Naive thymus-derived CD8-positive, alpha-beta T cell (primary cell): ENCODE data around the gene SNTB2. TPM values are rescaled to one million over a fixed set of nuclear protein-coding genes. Genes with fewer than 3 reads are reported as not detected.

Experiments used
- ATAC-seq, 2 donors: fragments of 150-1000 bp; cut with Tn5 transposase in 1 of 2; sonication (Bioruptor Pico), chemical (Tn5 transposase) in 1 of 2; 1 replicate in 1 of 2; 2 replicates in 1 of 2; pipeline ENCODE4 v1.10.0; 2021; ENCODE audit warnings: mild to moderate bottlenecking in 2 of 2, moderate library complexity in 2 of 2
- POLR2A ChIA-PET: fragments of 350-600 bp; sonication (Branson Sonifier 250); formaldehyde crosslinking; loops from one replicate; lab custom pipeline; 2021; ENCODE audit warnings: antibody characterized with exemption; lab: Charles Lee
- DNase-seq, 10 donors: peaks; one replicate each; pipeline versions ENCODE4 v3.0.0 to v3.0.0-alpha.2; 2020 to 2022
- H3K27ac Mint-ChIP-seq, 10 donors: one replicate each; pipeline ENCODE4 v1.8.0; 2020 to 2022; ENCODE audit warnings: mild to moderate bottlenecking in 10 of 10, mixed read lengths in 10 of 10, moderate library complexity in 4 of 10, inconsistent platforms in 1 of 10
- H3K27me3 Mint-ChIP-seq, 5 donors: one replicate each; pipeline ENCODE4 v1.8.0; 2021 to 2022; ENCODE audit warnings: mixed read lengths in 5 of 5
- H3K36me3 Mint-ChIP-seq, 3 donors: one replicate each; pipeline ENCODE4 v1.8.0; 2020 to 2022; ENCODE audit warnings: mixed read lengths in 3 of 3, mild to moderate bottlenecking in 2 of 3, inconsistent platforms in 1 of 3
- H3K4me1 Mint-ChIP-seq, 4 donors: one replicate each; pipeline ENCODE4 v1.8.0; 2021 to 2022; ENCODE audit warnings: mixed read lengths in 4 of 4
- H3K4me3 Mint-ChIP-seq, 10 donors: one replicate each; pipeline ENCODE4 v1.8.0; 2020 to 2022; ENCODE audit warnings: mild to moderate bottlenecking in 10 of 10, mixed read lengths in 10 of 10, moderate library complexity in 6 of 10, inconsistent platforms in 1 of 10
- H3K9me3 Mint-ChIP-seq, 9 donors: one replicate each; pipeline ENCODE4 v1.8.0; 2020 to 2022; ENCODE audit warnings: mixed read lengths in 9 of 9, mild to moderate bottlenecking in 3 of 9, inconsistent platforms in 1 of 9, moderate library complexity in 1 of 9
- polyA plus RNA-seq, 3 donors: library from polyadenylated mRNA; unstranded; fragments of 300-500 nt; fragmentation: Illumina TruSeq; gene quantifications; one replicate each; pipeline ENCODE4 v1.2.3, GENCODE V29; 2021
- total RNA-seq, 8 experiments: library from RNA in 2 of 8; stranded (reverse) in 2 of 8; gene quantifications; one replicate each; pipeline ENCODE4 v1.2.3 and lab custom pipeline; 2021 to 2026

SNTB2 gene
- total and polyA plus RNA-seq, 5 experiments from 2014 or later, result 3.7 to 15.0 (median 11.0) TPM

DNA sequence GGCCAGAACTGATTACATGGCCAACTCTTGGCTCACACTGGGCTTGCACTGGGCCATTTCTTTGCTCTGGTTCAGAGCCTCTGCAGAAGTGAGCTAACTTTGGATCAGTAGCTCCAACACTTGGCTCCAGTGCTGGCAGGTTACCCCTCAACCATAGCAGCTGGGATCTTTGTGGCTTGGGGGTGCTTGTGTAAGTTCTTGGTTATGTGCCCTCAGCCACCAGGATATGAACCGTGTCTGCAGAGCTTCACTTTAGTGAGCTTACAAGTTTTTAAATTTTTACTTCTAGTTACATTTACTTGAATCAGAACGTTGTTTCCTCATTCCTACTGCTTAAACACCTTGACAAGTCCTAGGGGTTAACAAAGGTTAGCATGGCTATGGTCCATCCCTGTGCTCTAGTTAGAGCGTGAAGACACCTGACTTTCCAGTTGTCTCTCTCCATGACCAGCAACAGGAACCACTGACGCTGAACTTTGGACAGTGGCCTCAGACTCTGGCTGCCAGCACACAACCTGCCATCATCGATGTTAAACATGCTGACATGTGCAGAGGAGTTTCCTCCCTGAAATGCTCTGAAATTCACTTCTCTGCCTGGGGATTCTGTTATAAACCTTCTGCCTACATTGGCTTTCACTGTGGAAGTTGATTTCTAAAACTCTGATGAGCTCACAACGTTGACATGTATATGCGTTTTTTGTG is 139.4 kb downstream of the SNTB2 start:
- peak overlapping the region in 8 of 10 donors; percentile 16 to 80 (median 61) for H3K27ac Mint-ChIP-seq
- peaks cover 13 to 55% (median 48%) of the 10 kb centered on the region in 4 donors for H3K4me1 Mint-ChIP-seq
- POLR2A ChIA-PET, result interaction anchor here (0.8 to 5.8 kb wide), 5 partner anchors 9 to 14 kb away, joined by 4 to 31 read pairs (median 5); no protein-coding TSS in a partner anchor
- H3K27me3 Mint-ChIP-seq, result no peaks in the 10 kb centered on the region
- DNase-seq, result no peak
- H3K9me3 Mint-ChIP-seq, result no peaks in the 10 kb centered on the region
- ATAC-seq, result no peak
- H3K4me3 Mint-ChIP-seq, result peak overlapping the region in 8 of 10 donors; percentile 19 to 68 (median 30)
- peaks cover 0 to 64% (median 2%) of the 10 kb centered on the region in 3 donors for H3K36me3 Mint-ChIP-seq

GRCh38 chr16:69327585-69328310 is 140.8 kb downstream of the SNTB2 start:
- H3K27me3 Mint-ChIP-seq, result no peaks in the 10 kb centered on the region
- ATAC-seq, result no peak
- POLR2A ChIA-PET, result interaction anchor here (2.3 to 5.8 kb wide), 3 partner anchors 9 to 12 kb away, joined by 9 to 47 read pairs (median 31); partner anchors contain the start of genes COG8 and NIP7
- peak overlapping the region in 7 of 10 donors; percentile 20 to 66 (median 50) for H3K27ac Mint-ChIP-seq
- peak overlapping the region in 8 of 10 donors; percentile 8 to 87 (median 69) for H3K4me3 Mint-ChIP-seq
- H3K36me3 Mint-ChIP-seq, result peaks cover 0 to 60% (median 2%) of the 10 kb centered on the region in 3 donors
- no peaks in the 10 kb centered on the region for H3K9me3 Mint-ChIP-seq
- peaks cover 10 to 51% (median 46%) of the 10 kb centered on the region in 4 donors for H3K4me1 Mint-ChIP-seq
- DNase-seq, result no peak

GRCh38 chr16:69328854-69329316 is 141.9 kb downstream of the SNTB2 start:
- peak overlapping the region; percentile 70 to 87 (median 76) for H3K4me3 Mint-ChIP-seq
- ATAC-seq (no peak), DNase-seq (no peak)
- H3K36me3 Mint-ChIP-seq, result peaks cover 0 to 57% (median 2%) of the 10 kb centered on the region in 3 donors
- H3K9me3 Mint-ChIP-seq, result no peaks in the 10 kb centered on the region
- peaks cover 10 to 58% (median 48%) of the 10 kb centered on the region in 4 donors for H3K4me1 Mint-ChIP-seq
- H3K27me3 Mint-ChIP-seq, result no peaks in the 10 kb centered on the region
- POLR2A ChIA-PET, result interaction anchor here (0.5 to 5.8 kb wide), 9 partner anchors 8 to 150 kb away, joined by 4 to 47 read pairs (median 9); partner anchors contain the start of genes COG8, NIP7, SNTB2 and TERF2
- peak overlapping the region in 9 of 10 donors; percentile 19 to 82 (median 51) for H3K27ac Mint-ChIP-seq

GRCh38 chr16:69329369-69330285 is 142.7 kb downstream of the SNTB2 start:
- no peaks in the 10 kb centered on the region for H3K27me3 Mint-ChIP-seq
- ATAC-seq, result peak in 1 of 2 donors; percentile 67

DNA sequence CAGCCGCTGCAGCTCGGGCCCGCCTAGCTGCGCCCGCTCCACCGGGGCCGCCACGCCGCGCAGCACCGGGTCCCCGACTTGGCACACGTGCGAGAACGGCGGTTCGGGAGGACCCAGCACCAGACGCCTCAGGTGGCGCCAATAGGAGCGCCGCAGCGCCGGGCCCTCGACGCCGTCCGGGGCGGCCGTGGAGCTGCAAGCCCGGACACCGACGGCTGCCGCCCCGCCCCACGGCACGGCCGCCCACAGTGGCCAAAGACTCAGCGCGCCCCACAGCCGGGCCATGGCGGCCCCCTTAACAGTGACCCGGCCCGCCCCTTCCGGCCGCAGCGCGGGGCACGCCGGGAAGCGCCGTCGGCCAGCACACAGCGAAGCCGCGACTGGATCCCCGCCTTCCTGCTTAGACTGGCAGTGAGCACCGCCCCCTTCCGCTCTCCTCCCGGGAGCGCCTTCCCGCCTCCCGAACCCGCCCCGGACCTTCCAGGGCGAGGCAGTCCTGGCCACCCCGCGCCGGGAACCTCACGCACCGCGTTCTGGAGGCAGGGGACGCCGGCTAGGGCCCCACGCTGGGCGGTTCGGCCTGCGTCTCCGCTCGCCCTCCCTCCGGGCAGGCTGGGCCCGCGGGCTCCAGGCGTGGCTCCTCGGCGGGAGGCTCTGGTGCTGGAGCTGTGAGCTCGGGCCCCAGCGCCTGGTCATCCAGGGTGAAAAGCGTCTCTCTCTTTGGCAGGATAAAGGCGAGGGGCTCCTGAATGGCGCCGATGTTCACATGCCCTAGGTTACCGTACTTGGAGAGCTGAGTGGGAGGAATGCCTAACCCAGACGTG is 143.5 kb downstream of the SNTB2 start, which contains the start of gene PDF:
Gene PDF, minus strand, starts transcription at position 303 of the 824 bp plus-strand sequence. Its CDS starts 18 bp downstream, at position 285.
- no peaks in the 10 kb centered on the region for H3K9me3 Mint-ChIP-seq
- peaks cover 9 to 61% (median 41%) of the 10 kb centered on the region in 4 donors for H3K4me1 Mint-ChIP-seq
- H3K27me3 Mint-ChIP-seq, result no peaks in the 10 kb centered on the region
- peaks cover 0 to 57% (median 2%) of the 10 kb centered on the region in 3 donors for H3K36me3 Mint-ChIP-seq
- ATAC-seq (peak; percentile 94 to 95), DNase-seq (peak; percentile 58 to 86 (median 77))
- peak within 1 kb of the TSS; percentile 71 to 87 (median 78) for H3K4me3 Mint-ChIP-seq
- POLR2A ChIA-PET, result interaction anchor here (1.1 to 5.8 kb wide), 9 partner anchors 9 to 143 kb away, joined by 3 to 47 read pairs (median 8); partner anchors contain the start of genes COG8, NIP7 and SNTB2
- H3K27ac Mint-ChIP-seq, result peak within 1 kb of the TSS; percentile 37 to 87 (median 77)

More at GRCh38 chr16:69329369-69330285, 142.7 kb downstream of the SNTB2 start:
- Mint-ChIP-seq H3K4me1 (peaks cover 9 to 57% (median 46%) of the 10 kb centered on the region in 4 donors), H3K27ac (peak overlapping the region in 9 of 10 donors; percentile 14 to 87 (median 51)), H3K36me3 (peaks cover 0 to 56% (median 2%) of the 10 kb centered on the region in 3 donors), H3K9me3 (no peaks in the 10 kb centered on the region), H3K4me3 (peak overlapping the region; percentile 70 to 87 (median 76))
- peak in 5 of 10 donors; percentile 22 to 46 (median 38) for DNase-seq
- POLR2A ChIA-PET, result interaction anchor here (0.5 to 5.8 kb wide), 10 partner anchors 8 to 151 kb away, joined by 3 to 47 read pairs (median 7); partner anchors contain the start of genes COG8, NIP7, SNTB2 and TERF2

- no peak for ATAC-seq
- no peak overlapping the region for H3K4me3 Mint-ChIP-seq
- H3K4me1 Mint-ChIP-seq, result peaks cover 10 to 60% (median 41%) of the 10 kb centered on the region in 4 donors
- peaks cover 4 to 49% (median 4%) of the 10 kb centered on the region in 3 donors for H3K36me3 Mint-ChIP-seq
- no peaks in the 10 kb centered on the region for H3K27me3 Mint-ChIP-seq
- H3K9me3 Mint-ChIP-seq, result no peaks in the 10 kb centered on the region
- POLR2A ChIA-PET, result interaction anchor here (0.6 to 1.4 kb wide), 2 partner anchors 11 to 257 kb away, joined by 3 to 4 read pairs; no protein-coding TSS in a partner anchor
- H3K27ac Mint-ChIP-seq, result peak overlapping the region in 1 of 10 donors; percentile 20
- DNase-seq, result no peak
Observed at GRCh38 chr16:69334696-69335095, 147.7 kb downstream of the SNTB2 start.

DNA sequence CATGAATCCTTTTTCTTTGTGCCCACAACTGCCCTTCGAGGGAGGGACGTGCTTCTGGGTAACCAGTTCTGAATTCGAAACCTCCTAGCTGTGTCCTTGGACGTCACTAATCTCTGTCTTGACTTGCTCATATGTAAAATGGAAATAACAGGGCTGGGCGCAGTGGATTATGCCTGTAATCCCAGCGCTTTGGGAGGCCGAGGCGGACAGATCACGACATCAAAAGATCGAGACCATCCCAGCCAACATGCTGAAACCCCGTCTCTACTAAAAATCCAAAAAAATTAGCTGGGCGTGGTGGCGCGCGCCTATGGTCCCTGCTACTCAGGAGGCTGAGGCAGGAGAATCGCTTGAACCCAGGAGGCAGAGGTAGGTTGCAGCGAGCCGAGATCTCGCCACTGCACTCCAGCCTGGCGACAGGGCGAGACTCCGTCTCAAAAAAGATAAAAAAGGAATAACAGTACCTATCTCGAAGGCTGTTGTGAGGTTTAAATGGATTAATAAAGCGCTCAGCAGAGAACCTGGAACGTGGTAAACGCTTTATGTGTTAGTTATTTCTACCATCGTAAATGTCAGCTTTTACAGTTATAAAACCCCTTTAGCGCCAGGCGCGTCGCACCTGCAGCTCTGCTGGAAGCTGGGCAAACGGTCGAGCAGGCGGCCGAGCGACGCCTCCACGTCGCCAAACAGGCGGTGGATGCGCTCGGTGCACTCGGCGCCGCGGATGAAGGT is 151.8 kb downstream of the SNTB2 start:
- POLR2A ChIA-PET, result interaction anchor here (0.9 to 3.4 kb wide), 5 partner anchors 10 to 206 kb away, joined by 3 to 47 read pairs (median 5); partner anchors contain the start of genes CHTF8, PDF, UTP4 and VPS4A
- Mint-ChIP-seq H3K27me3 (no peaks in the 10 kb centered on the region), H3K9me3 (no peaks in the 10 kb centered on the region), H3K27ac (peak overlapping the region; percentile 89 to 100 (median 96)), H3K4me3 (peak overlapping the region; percentile 98 to 100 (median 100)), H3K4me1 (peaks cover 19 to 71% (median 56%) of the 10 kb centered on the region in 4 donors), H3K36me3 (peaks cover 4 to 58% (median 10%) of the 10 kb centered on the region in 3 donors)
- ATAC-seq (no peak), DNase-seq (no peak)

DNA sequence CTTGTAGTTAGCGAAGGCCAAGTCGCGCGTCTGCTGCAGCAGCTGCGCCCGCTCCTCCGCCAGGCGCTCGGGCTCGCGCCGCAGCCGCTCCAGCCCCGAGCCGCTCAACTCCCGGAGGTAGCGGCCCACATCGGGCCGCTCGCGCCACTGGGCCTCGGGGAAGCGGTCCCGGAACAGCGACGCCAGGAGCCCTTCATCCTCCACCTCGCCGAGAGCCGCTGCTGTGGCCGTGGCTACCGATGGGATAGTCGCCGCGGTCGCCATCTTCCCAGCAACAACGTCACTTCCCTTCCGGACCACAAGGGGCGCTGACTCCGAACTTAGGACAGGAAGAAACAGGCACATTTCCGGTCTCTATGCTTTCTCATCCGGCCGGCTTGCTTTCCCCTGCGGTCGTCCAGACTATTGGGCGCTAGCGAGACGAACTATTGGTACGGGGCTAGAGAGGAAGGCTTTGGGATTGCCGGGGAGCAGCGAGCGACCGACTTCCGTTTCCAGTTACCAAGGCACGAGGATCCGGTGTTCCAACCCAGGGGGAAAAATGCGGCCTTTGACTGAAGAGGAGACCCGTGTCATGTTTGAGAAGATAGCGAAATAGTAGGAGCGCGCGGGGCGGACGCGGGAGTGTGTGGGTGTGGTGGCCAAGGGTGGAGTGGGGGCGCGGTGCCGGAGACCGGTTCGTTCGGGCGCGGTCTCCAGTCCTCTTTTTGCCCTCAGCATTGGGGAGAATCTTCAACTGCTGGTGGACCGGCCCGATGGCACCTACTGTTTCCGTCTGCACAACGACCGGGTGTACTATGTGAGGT is 152.5 kb downstream of the SNTB2 start, which contains the start of the genes COG8 and NIP7:
Gene COG8, minus strand, starts transcription at position 276 of the 806 bp plus-strand sequence. Its CDS starts 12 bp downstream, at position 264.
Gene NIP7, plus strand, starts transcription at position 484 of the 806 bp plus-strand sequence. Its CDS starts 58 bp downstream, at position 542.
- POLR2A ChIA-PET, result interaction anchor here (0.9 to 3.4 kb wide), 3 partner anchors 9 to 28 kb away, joined by 3 to 47 read pairs (median 17); partner anchors contain the start of genes PDF and VPS4A
- H3K36me3 Mint-ChIP-seq, result peaks cover 4 to 51% (median 10%) of the 10 kb centered on the region in 3 donors
- DNase-seq (peak; percentile 73 to 95 (median 90)), ATAC-seq (peak; percentile 84 to 89)
- H3K4me3 Mint-ChIP-seq, result peak within 1 kb of the TSS; percentile 98 to 100 (median 100)
- H3K9me3 Mint-ChIP-seq, result no peaks in the 10 kb centered on the region
- H3K27ac Mint-ChIP-seq, result peak within 1 kb of the TSS; percentile 98 to 100 (median 99)
- H3K27me3 Mint-ChIP-seq, result no peaks in the 10 kb centered on the region
- peaks cover 19 to 65% (median 53%) of the 10 kb centered on the region in 4 donors for H3K4me1 Mint-ChIP-seq
